ENCODE measurements around the gene MAPKAPK5.
"Not testable (repeated sequence)": the region's sequence is repeated elsewhere in the genome, so short reads cannot be mapped to it uniquely, and the experiment has no call there.

DNA sequence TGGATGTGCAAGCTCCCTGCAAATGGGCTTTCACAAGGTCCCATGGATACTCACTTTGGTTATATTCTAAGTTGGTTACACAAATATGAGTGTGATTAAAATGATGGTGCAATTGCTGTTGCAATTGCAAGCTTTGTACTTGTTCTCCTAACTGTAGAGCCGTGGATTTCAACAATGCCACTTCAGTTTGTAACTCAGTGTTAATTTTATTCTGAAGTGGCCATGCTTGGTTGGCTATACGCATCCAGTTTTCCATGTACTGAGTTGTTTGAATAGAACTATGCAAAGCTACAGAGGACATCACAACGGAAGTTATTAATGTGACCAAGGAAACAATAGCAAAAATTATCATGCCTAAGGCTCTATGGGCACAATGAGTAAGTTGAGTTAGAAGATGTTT lies 25.1 kb upstream of the MAPKAPK5 start:
- not testable (repeated sequence) for TF ChIP-seq ZNF274 (IDR thresholded peaks at IDR 0.05; ENCODE audit: low read depth, low read length); YY1 (IDR thresholded peaks at IDR 0.05; ENCODE audit: insufficient read depth, insufficient read length); SUZ12 (IDR thresholded peaks at IDR 0.05; ENCODE audit: extremely low read depth, insufficient read depth, insufficient read length)
